HFFc6 (cell line): Measurements from ENCODE around the gene TBX5. TPM values are rescaled to one million over a fixed set of nuclear protein-coding genes. Genes with fewer than 3 reads are reported as not detected.

Source experiments
- DNase-seq: peaks from one replicate; pipeline ENCODE4 v3.0.0-alpha.2; 2018
- H3K27ac Mint-ChIP-seq: 2 replicates; pipeline ENCODE4 v1.8.0; 2020; ENCODE audit warnings: mild to moderate bottlenecking, mixed read lengths
- H3K27me3 Mint-ChIP-seq: 2 replicates; pipeline ENCODE4 v1.8.0; 2021; ENCODE audit warnings: mild to moderate bottlenecking, moderate library complexity, mixed read lengths; ENCODE audit not compliant: insufficient read depth
- H3K36me3 Mint-ChIP-seq: 2 replicates; pipeline ENCODE4 v1.8.0; 2021; ENCODE audit warnings: low read depth, mixed read lengths
- H3K4me1 Mint-ChIP-seq: 2 replicates; pipeline ENCODE4 v1.8.0; 2020; ENCODE audit warnings: low read depth, mixed read lengths
- H3K4me3 Mint-ChIP-seq: 2 replicates; pipeline ENCODE4 v1.8.0; 2020; ENCODE audit warnings: mild to moderate bottlenecking, moderate library complexity, mixed read lengths
- H3K9me3 Mint-ChIP-seq: 2 replicates; pipeline ENCODE4 v1.8.0; 2020; ENCODE audit warnings: mild to moderate bottlenecking, mixed read lengths
- CTCF ChIP-seq: fragments of 200-600 bp; sonication (generic); IDR thresholded peaks from 2 replicates; pipeline ENCODE4 v1.5.0; 2021; ENCODE audit warnings: antibody characterized with exemption, mild to moderate bottlenecking
- total RNA-seq, 6 experiments: library from RNA; stranded (reverse); fragmentation: NEBNext Ultra II Directional; extraction: Animal tissue kit (Norgen Biotek cat#: 25700); gene quantifications; 2 replicates in 1 of 6; 3 replicates in 5 of 6; pipeline ENCODE4 v1.2.3, GENCODE V29; 2021

TBX5 gene
- total RNA-seq, 6 experiments from 2014 or later = 20.7 to 27.8 (median 24.3) TPM

GRCh38 chr12:114339626-114340025 is 66.3 kb downstream of the TBX5 start:
- Mint-ChIP-seq H3K4me3 (no peak overlapping the region), H3K36me3 (no peaks in the 10 kb centered on the region; the same call in 1 of the 2 replicates), H3K27ac (peak overlapping the region; percentile 39; the same call in 1 of the 2 replicates), H3K27me3 (peaks cover 5% of the 10 kb centered on the region), H3K4me1 (peaks cover 62% of the 10 kb centered on the region), H3K9me3 (no peaks in the 10 kb centered on the region)
- TF ChIP-seq CTCF = no peak
- peak; percentile 87 for DNase-seq

GRCh38 chr12:114335607-114336006 is 70.3 kb downstream of the TBX5 start:
- Mint-ChIP-seq H3K36me3 (no peaks in the 10 kb centered on the region; the same call in 1 of the 2 replicates), H3K27ac (no peak overlapping the region), H3K9me3 (no peaks in the 10 kb centered on the region), H3K27me3 (peaks cover 7% of the 10 kb centered on the region), H3K4me1 (peaks cover 24% of the 10 kb centered on the region), H3K4me3 (no peak overlapping the region)
- no peak for TF ChIP-seq CTCF
- no peak for DNase-seq

GRCh38 chr12:114334395-114334794 is 71.5 kb downstream of the TBX5 start:
- no peak for DNase-seq
- no peaks in the 10 kb centered on the region for H3K9me3 Mint-ChIP-seq
- peaks cover 7% of the 10 kb centered on the region for H3K27me3 Mint-ChIP-seq
- H3K4me1 Mint-ChIP-seq = peaks cover 12% of the 10 kb centered on the region
- no peak overlapping the region for H3K27ac Mint-ChIP-seq
- TF ChIP-seq CTCF = no peak
- no peak overlapping the region for H3K4me3 Mint-ChIP-seq
- H3K36me3 Mint-ChIP-seq = no peaks in the 10 kb centered on the region; the same call in 1 of the 2 replicates

GRCh38 chr12:114328292-114328691 is 77.7 kb downstream of the TBX5 start:
- no peaks in the 10 kb centered on the region for H3K36me3 Mint-ChIP-seq
- no peaks in the 10 kb centered on the region for H3K4me1 Mint-ChIP-seq
- H3K27me3 Mint-ChIP-seq = peaks cover 4% of the 10 kb centered on the region
- H3K9me3 Mint-ChIP-seq = no peaks in the 10 kb centered on the region
- H3K27ac Mint-ChIP-seq = no peak overlapping the region
- no peak for TF ChIP-seq CTCF
- DNase-seq = no peak
- no peak overlapping the region for H3K4me3 Mint-ChIP-seq

GRCh38 chr12:114327765-114328164 is 78.2 kb downstream of the TBX5 start:
- peaks cover 3% of the 10 kb centered on the region for H3K27me3 Mint-ChIP-seq
- no peak overlapping the region for H3K4me3 Mint-ChIP-seq
- DNase-seq = no peak
- no peak for TF ChIP-seq CTCF
- H3K9me3 Mint-ChIP-seq = no peaks in the 10 kb centered on the region
- no peaks in the 10 kb centered on the region for H3K36me3 Mint-ChIP-seq
- H3K27ac Mint-ChIP-seq = no peak overlapping the region
- no peaks in the 10 kb centered on the region for H3K4me1 Mint-ChIP-seq

GRCh38 chr12:114321524-114321923 is 84.4 kb downstream of the TBX5 start:
- DNase-seq = no peak
- Mint-ChIP-seq H3K4me3 (no peak overlapping the region), H3K4me1 (peaks cover 29% of the 10 kb centered on the region), H3K27ac (no peak overlapping the region), H3K27me3 (peaks cover under 1% of the 10 kb centered on the region; the same call in 1 of the 2 replicates), H3K36me3 (no peaks in the 10 kb centered on the region), H3K9me3 (no peaks in the 10 kb centered on the region)
- TF ChIP-seq CTCF = no peak
